Kidney (tissue), 14 donors: ENCODE results near the gene TMEM119. TPM values are rescaled to one million over a fixed set of nuclear protein-coding genes. Genes with fewer than 3 reads are reported as not detected.

Source experiments
- DNase-seq, 5 donors: peaks; one replicate each; pipeline ENCODE4 v3.0.0-alpha.2; 2013 to 2020
- FAIRE-seq: peaks from 2 replicates; lab custom pipeline; 2012; peaks lifted over from hg19 to GRCh38; lab: Jason Lieb, UNC
- H3K27ac ChIP-seq, 2 donors: one replicate each; pipeline ENCODE4 v1.7.0; 2013; ENCODE audit warnings: low read depth in 2 of 2, low read length in 2 of 2, inconsistent platforms in 1 of 2
- H3K27me3 ChIP-seq: one replicate; pipeline ENCODE4 v1.7.1; 2013; ENCODE audit warnings: low read length, inconsistent platforms; ENCODE audit not compliant: control insufficient read depth, insufficient read depth
- H3K36me3 ChIP-seq, 3 donors: one replicate each; pipeline versions ENCODE4 v1.7.0 to v1.7.1; 2013; ENCODE audit warnings: low read length in 3 of 3, control low read depth in 1 of 3, inconsistent platforms in 1 of 3; ENCODE audit not compliant: insufficient read depth in 3 of 3, control insufficient read depth in 2 of 3
- H3K4me1 ChIP-seq, 3 donors: one replicate each; pipeline versions ENCODE4 v1.7.0 to v1.7.1; 2013; ENCODE audit warnings: low read length in 3 of 3, inconsistent platforms in 1 of 3, low read depth in 1 of 3; ENCODE audit not compliant: control insufficient read depth in 2 of 3, insufficient read depth in 2 of 3
- H3K4me3 ChIP-seq, 3 donors: one replicate each; pipeline versions ENCODE4 v1.7.0 to v1.8.1; 2013; ENCODE audit warnings: low read length in 3 of 3, control low read depth in 1 of 3, inconsistent platforms in 1 of 3
- H3K9ac ChIP-seq, 3 donors: one replicate each; pipeline versions ENCODE4 v1.7.0 to v1.7.1; 2013; ENCODE audit warnings: low read length in 3 of 3, control low read depth in 1 of 3, inconsistent platforms in 1 of 3
- H3K9me3 ChIP-seq, 3 donors: one replicate each; pipeline versions ENCODE4 v1.7.0 to v1.7.1; 2013; ENCODE audit warnings: low read length in 3 of 3, control low read depth in 1 of 3, inconsistent platforms in 1 of 3; ENCODE audit not compliant: control insufficient read depth in 2 of 3, insufficient read depth in 1 of 3
- CTCF ChIP-seq: IDR thresholded peaks from 3 replicates; pipeline ENCODE4 v1.5.1; 2012; ENCODE audit warnings: mild to moderate bottlenecking, moderate library complexity, borderline replicate concordance; ENCODE audit not compliant: insufficient read depth; ENCODE audit errors: extremely low read depth
- intact Hi-C: fragments of 100-400 bp; cut with DNase I; formaldehyde crosslinking; loops from one replicate; pipeline ENCODE4 v1.11.1; 2022
- microRNA-seq: library from miRNA; unstranded; fragments of <30 nt; microRNA quantifications from one replicate; pipeline ENCODE4 v1.2.0, GENCODE V29; 2020
- polyA plus RNA-seq: library from polyadenylated mRNA; stranded (reverse); fragments of 350-450 nt; fragmentation: Illumina TruSeq; extraction: RNeasy Lipid Tissue Mini Kit (QIAGEN cat#74804); gene quantifications from one replicate; pipeline ENCODE4 v1.2.3, GENCODE V29; 2014; ENCODE audit warnings: low read depth, low replicate concordance; ENCODE audit not compliant: insufficient read depth
- total RNA-seq: library from RNA; stranded (reverse); fragmentation: NEBNext Ultra II Directional; extraction: Animal tissue kit (Norgen Biotek cat#: 25700); gene quantifications from one replicate; pipeline ENCODE4 v1.2.1, GENCODE V29; 2021
- donor health status: control.
- donor health status: control.
- donor health status: control.
- donor health status: control.
- donor health status: control.
- donor health status: DM: yes; HTN: yes; CAD: no.
- donor health status: Normal renal cell carcinoma (clear cell type).

The TMEM119 gene
- total and polyA plus RNA-seq, 2 donors from 2014 or later = 4.1 to 15.8 TPM

- intact Hi-C loops = no loop called here
- Histone ChIP-seq H3K36me3 (peaks cover 11 to 65% (median 25%) of the 10 kb centered on the region in 3 donors), H3K27ac (no peak overlapping the region), H3K4me3 (no peak overlapping the region), H3K9ac (no peak overlapping the region), H3K27me3 (no peaks in the 10 kb centered on the region), H3K4me1 (peaks cover 0 to 4% (median 0%) of the 10 kb centered on the region in 3 donors), H3K9me3 (no peaks in the 10 kb centered on the region)
- FAIRE-seq = no peak
- no peak for DNase-seq
- no peak for TF ChIP-seq CTCF
Observed at GRCh38 chr12:108542320-108542719, 55.6 kb downstream of the TMEM119 start.

Small RNAs within 50 kb of the gene (microRNA-seq; reads per million reads assigned to microRNA genes)
- gene MIR4496 = not detected

Other genes with a start within 250 kb of the TMEM119 start
- 8.5 TPM for gene FICD, start 82.8 kb downstream of the TMEM119 start, total RNA-seq
- gene FICD, start 82.8 kb downstream of the TMEM119 start, polyA plus RNA-seq = 5.1 TPM
- 59.1 TPM for gene SART3, start 36.9 kb downstream of the TMEM119 start, total RNA-seq
- gene SART3, start 36.9 kb downstream of the TMEM119 start, polyA plus RNA-seq = 14.9 TPM
- 183 TPM for gene ISCU, start 35.5 kb downstream of the TMEM119 start, total RNA-seq
- gene ISCU, start 35.5 kb downstream of the TMEM119 start, polyA plus RNA-seq = 511 TPM
- gene SELPLG, start 35.8 kb upstream of the TMEM119 start, total RNA-seq = 14.3 TPM
- 3.7 TPM for gene SELPLG, start 35.8 kb upstream of the TMEM119 start, polyA plus RNA-seq
- gene CORO1C, start 133.4 kb upstream of the TMEM119 start, total RNA-seq = 104 TPM
- 16.6 TPM for gene CORO1C, start 133.4 kb upstream of the TMEM119 start, polyA plus RNA-seq